HEK293T (cell line): Measurements from ENCODE around the gene ATP4B.

Source experiments
- CTCF ChIA-PET: fragments of 350-600 bp; formaldehyde crosslinking; extraction: SDS; loops from one replicate; lab custom pipeline; 2021; ENCODE audit warnings: antibody characterized with exemption, inconsistent platforms; lab: Yijun Ruan, JAX
- POLR2A ChIA-PET: fragments of 350-600 bp; formaldehyde crosslinking; extraction: SDS; loops from one replicate; lab custom pipeline; 2020; ENCODE audit warnings: antibody characterized with exemption, inconsistent platforms; lab: Yijun Ruan, JAX
- DNase-seq: peaks from one replicate; pipeline ENCODE4 v3.0.0; 2012; ENCODE audit warnings: mixed read lengths; ENCODE audit errors: extremely low spot score
- ARNT ChIP-seq: fragments of 450-650 bp; IDR thresholded peaks from 2 replicates; pipeline ENCODE4 v1.6.1; 2017; ENCODE audit warnings: mild to moderate bottlenecking
- BHLHE40 ChIP-seq: fragments of 450-650 bp; IDR thresholded peaks from 2 replicates; pipeline ENCODE4 v1.6.1; 2016; ENCODE audit warnings: mild to moderate bottlenecking, moderate library complexity, borderline replicate concordance
- CTBP1 ChIP-seq: fragments of 450-650 bp; IDR thresholded peaks from 2 replicates; pipeline ENCODE4 v1.6.1; 2016; ENCODE audit warnings: borderline replicate concordance
- ELF4 ChIP-seq: fragments of 450-650 bp; IDR thresholded peaks from 2 replicates; pipeline ENCODE4 v1.6.1; 2017; ENCODE audit warnings: antibody characterized with exemption
- FOXA1 ChIP-seq: fragments of 450-650 bp; IDR thresholded peaks from 2 replicates; pipeline ENCODE4 v1.6.1; 2016; ENCODE audit warnings: mild to moderate bottlenecking
- FOXK2 ChIP-seq: fragments of 450-650 bp; IDR thresholded peaks from 2 replicates; pipeline ENCODE4 v1.6.1; 2016; ENCODE audit warnings: mild to moderate bottlenecking
- FOXM1 ChIP-seq: fragments of 450-650 bp; IDR thresholded peaks from 2 replicates; pipeline ENCODE4 v1.6.1; 2017; ENCODE audit warnings: mild to moderate bottlenecking, borderline replicate concordance
- HDGF ChIP-seq: fragments of 450-650 bp; IDR thresholded peaks from 2 replicates; pipeline ENCODE4 v1.6.1; 2017; ENCODE audit warnings: antibody characterized with exemption, borderline replicate concordance
- L3MBTL2 ChIP-seq: fragments of 450-650 bp; conservative IDR thresholded peaks from 2 replicates; pipeline ENCODE4 v1.6.1; 2016; ENCODE audit warnings: mild to moderate bottlenecking
- LEF1 ChIP-seq: fragments of 450-650 bp; IDR thresholded peaks from 2 replicates; pipeline ENCODE4 v1.6.1; 2017; ENCODE audit warnings: mild to moderate bottlenecking, borderline replicate concordance
- NFRKB ChIP-seq: fragments of 450-650 bp; IDR thresholded peaks from 2 replicates; pipeline ENCODE4 v1.6.1; 2016; ENCODE audit warnings: mild to moderate bottlenecking, moderate library complexity
- PKNOX1 ChIP-seq: fragments of 450-650 bp; IDR thresholded peaks from 2 replicates; pipeline ENCODE4 v1.6.1; 2016
- SP1 ChIP-seq: fragments of 450-650 bp; IDR thresholded peaks from 2 replicates; pipeline ENCODE4 v1.6.1; 2017
- SUZ12 ChIP-seq: fragments of 450-650 bp; IDR thresholded peaks from 2 replicates; pipeline ENCODE4 v1.6.1; 2016; ENCODE audit warnings: mild to moderate bottlenecking
- TARDBP ChIP-seq: fragments of 450-650 bp; IDR thresholded peaks from 2 replicates; pipeline ENCODE4 v1.6.1; 2016
- ZNF384 ChIP-seq: fragments of 450-650 bp; IDR thresholded peaks from 2 replicates; pipeline ENCODE4 v1.6.1; 2016

The ATP4B gene

GRCh38 chr13:113608967-113609533, 48.9 kb downstream of the ATP4B start:
- CTCF ChIA-PET, result no interaction called here
- POLR2A ChIA-PET, result no interaction called here
- TF ChIP-seq FOXM1, result no peak
- TF ChIP-seq LEF1, result no peak
- no peak for TF ChIP-seq ELF4
- TF ChIP-seq NFRKB, result no peak
- TF ChIP-seq SUZ12, result no peak
- no peak for TF ChIP-seq TARDBP
- no peak for DNase-seq

- no peak for TF ChIP-seq ZNF384
- DNase-seq, result no peak
- ChIA-PET POLR2A (no interaction called here), CTCF (no interaction called here)
Observed at GRCh38 chr13:113607889-113608635, 49.9 kb downstream of the ATP4B start.

- ChIA-PET POLR2A (no interaction called here), CTCF (no interaction called here)
- TF ChIP-seq HDGF, result no peak
- TF ChIP-seq SUZ12, result no peak
- TF ChIP-seq FOXM1, result no peak
- no peak for TF ChIP-seq PKNOX1
- no peak for TF ChIP-seq BHLHE40
- TF ChIP-seq ARNT, result no peak
- no peak for TF ChIP-seq ZNF384
- no peak for TF ChIP-seq NFRKB
- no peak for TF ChIP-seq FOXA1
- no peak for TF ChIP-seq SP1
- TF ChIP-seq ELF4, result no peak
- no peak for TF ChIP-seq FOXK2
- no peak for TF ChIP-seq TARDBP
- TF ChIP-seq CTBP1, result no peak
- TF ChIP-seq L3MBTL2, result no peak
- DNase-seq, result no peak
Observed at GRCh38 chr13:113607056-113607888, 50.7 kb downstream of the ATP4B start.

- POLR2A ChIA-PET, result no interaction called here
- DNase-seq, result no peak
- CTCF ChIA-PET, result no interaction called here
- TF ChIP-seq FOXK2 (no peak), NFRKB (no peak), TARDBP (no peak), BHLHE40 (no peak), HDGF (no peak), PKNOX1 (no peak), FOXM1 (no peak), ARNT (no peak), FOXA1 (no peak), SUZ12 (no peak)
Observed at GRCh38 chr13:113605866-113606438, 52.0 kb downstream of the ATP4B start.

GRCh38 chr13:113605461-113605860, 52.5 kb downstream of the ATP4B start:
- CTCF ChIA-PET, result no interaction called here
- TF ChIP-seq SP1, result no peak
- no peak for DNase-seq
- POLR2A ChIA-PET, result no interaction called here

GRCh38 chr13:113604186-113604585, 53.8 kb downstream of the ATP4B start:
- ChIA-PET POLR2A (no interaction called here), CTCF (no interaction called here)
- DNase-seq, result no peak
- no peak for TF ChIP-seq SUZ12
- no peak for TF ChIP-seq BHLHE40
- TF ChIP-seq SP1, result no peak
- no peak for TF ChIP-seq CTBP1
- TF ChIP-seq L3MBTL2, result no peak
- TF ChIP-seq FOXM1, result no peak
- TF ChIP-seq ELF4, result no peak
- no peak for TF ChIP-seq FOXA1

- no peak for TF ChIP-seq PKNOX1
- no peak for TF ChIP-seq ELF4
- no peak for TF ChIP-seq FOXK2
- TF ChIP-seq CTBP1, result no peak
- no peak for TF ChIP-seq SUZ12
- no peak for TF ChIP-seq FOXA1
- no peak for TF ChIP-seq SP1
- TF ChIP-seq TARDBP, result no peak
- no peak for TF ChIP-seq ZNF384
- no peak for TF ChIP-seq FOXM1
- no peak for TF ChIP-seq NFRKB
- TF ChIP-seq LEF1, result no peak
- no peak for TF ChIP-seq ARNT
- no peak for TF ChIP-seq HDGF
- no peak for TF ChIP-seq L3MBTL2
- no peak for TF ChIP-seq BHLHE40
- ChIA-PET POLR2A (no interaction called here), CTCF (no interaction called here)
- DNase-seq, result no peak
Observed at GRCh38 chr13:113603116-113603710, 54.8 kb downstream of the ATP4B start.
